Mucosa of rectum (tissue), 2 donors: ENCODE measurements around the gene RAPGEF1.

Experiments
- H3K27ac ChIP-seq, 2 donors: one replicate each; pipeline ENCODE4 v1.7.0; 2013; ENCODE audit warnings: inconsistent platforms in 2 of 2, low read depth in 2 of 2, low read length in 2 of 2
- H3K27me3 ChIP-seq, 2 donors: one replicate each; pipeline ENCODE4 v1.7.0; 2013; ENCODE audit warnings: low read length in 2 of 2; ENCODE audit not compliant: control insufficient read depth in 2 of 2, insufficient read depth in 2 of 2
- H3K36me3 ChIP-seq, 2 donors: one replicate each; pipeline ENCODE4 v1.7.0; 2013; ENCODE audit warnings: low read length in 2 of 2; ENCODE audit not compliant: control insufficient read depth in 2 of 2, insufficient read depth in 2 of 2
- H3K4me1 ChIP-seq, 2 donors: one replicate each; pipeline ENCODE4 v1.7.0; 2013; ENCODE audit warnings: low read length in 2 of 2, mild to moderate bottlenecking in 1 of 2; ENCODE audit not compliant: control insufficient read depth in 2 of 2, insufficient read depth in 2 of 2
- H3K4me3 ChIP-seq, 2 donors: one replicate each; pipeline ENCODE4 v1.7.0; 2013; ENCODE audit warnings: low read length in 2 of 2
- H3K9ac ChIP-seq, 2 donors: one replicate each; pipeline ENCODE4 v1.7.0; 2013; ENCODE audit warnings: low read length in 2 of 2, low read depth in 1 of 2, mild to moderate bottlenecking in 1 of 2
- H3K9me3 ChIP-seq, 2 donors: one replicate each; pipeline ENCODE4 v1.7.0; 2013; ENCODE audit warnings: low read length in 2 of 2; ENCODE audit not compliant: control insufficient read depth in 2 of 2
- donor health status: healthy.
- donor health status: Normal muscosa, but diverticular disease.

RAPGEF1 gene

DNA sequence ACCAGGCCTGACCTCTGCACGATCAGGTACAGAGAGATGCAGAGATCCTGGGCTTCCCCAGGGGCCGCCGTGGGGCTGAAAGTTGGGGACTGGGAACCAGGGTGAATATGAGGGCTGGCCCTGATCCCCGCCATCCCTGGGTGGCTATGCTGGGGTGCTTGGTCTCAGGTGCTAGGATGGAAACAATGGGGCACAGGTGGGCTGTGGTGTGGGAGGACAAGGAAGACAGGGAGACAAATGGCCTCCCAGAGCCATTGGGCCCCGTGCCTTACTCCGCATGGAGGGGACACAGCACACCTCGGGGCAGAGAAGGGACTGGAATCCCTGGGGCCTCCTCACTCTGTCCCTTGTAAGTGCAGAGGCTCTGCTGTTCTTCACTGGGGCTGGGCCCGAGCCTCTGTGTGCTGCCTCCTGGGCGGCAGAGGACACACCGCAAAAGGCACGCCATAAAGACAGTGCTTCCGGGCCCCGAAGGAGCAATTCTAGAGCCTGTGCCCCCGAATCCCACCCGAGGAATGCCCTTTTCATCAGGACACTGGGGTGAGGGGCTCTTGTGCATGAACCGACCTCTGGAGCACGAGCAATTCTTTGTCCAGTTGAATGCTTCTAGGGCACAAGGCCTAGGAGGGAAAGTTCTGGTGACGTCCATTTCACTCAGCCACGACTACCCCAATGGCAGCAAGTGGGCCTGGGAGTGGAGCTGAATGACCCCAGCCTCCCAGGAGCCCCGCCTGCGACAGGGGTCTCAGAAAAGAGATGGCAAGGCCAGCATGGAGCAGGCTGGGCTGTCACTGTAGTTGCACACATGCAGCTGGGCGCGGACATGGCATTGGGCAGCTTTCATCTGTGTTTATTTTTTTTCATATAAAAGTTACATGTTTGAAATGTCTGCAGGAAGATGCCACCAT is 163.7 kb downstream of the RAPGEF1 start:
- H3K27me3 ChIP-seq: no peaks in the 10 kb centered on the region
- H3K27ac ChIP-seq: no peak overlapping the region
- H3K9me3 ChIP-seq: no peaks in the 10 kb centered on the region
- no peaks in the 10 kb centered on the region for H3K4me1 ChIP-seq
- no peak overlapping the region for H3K4me3 ChIP-seq
- H3K36me3 ChIP-seq: peaks cover 23 to 30% of the 10 kb centered on the region in 2 donors
- H3K9ac ChIP-seq: no peak overlapping the region

DNA sequence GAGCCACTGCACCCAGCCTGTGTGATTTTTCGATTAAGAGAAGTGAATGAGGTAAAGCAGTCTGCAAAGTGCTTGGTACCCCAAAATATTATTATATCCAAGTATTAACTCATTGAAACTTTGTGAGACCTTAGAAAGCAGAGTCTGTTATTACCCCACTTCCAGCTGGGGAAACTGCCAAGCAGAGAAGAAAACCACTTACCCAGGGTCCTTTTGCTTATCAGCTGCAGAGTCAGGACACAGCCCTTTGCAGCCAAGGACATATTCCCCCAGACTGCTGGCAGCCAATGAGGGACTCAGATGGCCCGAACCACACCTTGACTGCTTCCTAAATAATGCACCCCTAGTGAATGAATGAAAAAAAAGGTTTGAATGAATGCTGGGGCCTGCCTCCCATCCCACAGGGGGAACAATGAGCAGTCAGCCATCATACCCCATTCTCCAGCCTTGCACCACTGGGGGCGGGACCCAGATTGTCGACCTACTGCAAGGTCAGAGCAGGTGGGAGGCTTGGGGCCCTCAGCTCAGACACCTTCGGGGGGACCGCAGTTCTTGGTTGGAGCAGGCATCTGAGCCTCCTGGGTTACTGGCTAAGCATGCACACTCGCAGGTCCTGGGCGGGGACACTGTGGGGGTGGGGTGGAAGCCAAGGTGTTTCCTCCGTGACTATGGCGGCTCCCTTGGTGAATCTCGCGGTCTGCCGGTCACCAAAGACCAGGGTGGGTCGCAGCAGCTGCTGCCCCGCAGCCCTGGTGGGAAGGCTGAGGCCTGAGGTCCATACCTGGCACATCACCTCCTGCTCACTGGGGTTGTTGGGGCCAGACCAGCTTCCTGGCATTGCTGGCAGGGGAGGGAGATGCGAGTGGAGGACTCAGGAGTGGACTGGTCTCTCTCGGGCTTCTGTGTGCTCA is 164.9 kb downstream of the RAPGEF1 start:
- H3K27me3 ChIP-seq: no peaks in the 10 kb centered on the region
- no peak overlapping the region for H3K4me3 ChIP-seq
- no peak overlapping the region for H3K9ac ChIP-seq
- H3K4me1 ChIP-seq: no peaks in the 10 kb centered on the region
- no peak overlapping the region for H3K27ac ChIP-seq
- H3K36me3 ChIP-seq: peaks cover 16 to 25% of the 10 kb centered on the region in 2 donors
- H3K9me3 ChIP-seq: no peaks in the 10 kb centered on the region

DNA sequence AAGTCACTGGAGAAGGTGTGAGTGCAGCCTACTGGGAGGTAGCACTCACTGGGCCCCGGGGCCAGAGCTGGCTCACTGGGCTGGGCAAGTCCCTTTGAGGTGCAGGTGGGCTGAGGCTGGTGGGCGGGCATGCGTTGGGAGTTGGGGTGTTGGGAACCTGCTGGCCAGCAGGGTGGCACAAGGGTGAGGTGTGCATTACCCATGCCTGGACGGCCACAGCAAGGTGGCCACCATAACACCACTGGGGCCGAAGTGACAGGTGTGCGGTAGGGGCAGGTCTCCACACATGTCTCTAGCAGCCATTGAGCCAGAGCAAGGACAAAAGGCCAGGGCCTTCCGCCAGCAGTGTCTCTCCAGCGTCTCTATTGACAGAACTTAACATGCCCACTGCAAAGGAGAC is 172.0 kb downstream of the RAPGEF1 start:
- no peak overlapping the region for H3K9ac ChIP-seq
- no peaks in the 10 kb centered on the region for H3K9me3 ChIP-seq
- peaks cover 0 to 3% of the 10 kb centered on the region in 2 donors for H3K36me3 ChIP-seq
- H3K27me3 ChIP-seq: no peaks in the 10 kb centered on the region
- no peaks in the 10 kb centered on the region for H3K4me1 ChIP-seq
- H3K27ac ChIP-seq: no peak overlapping the region
- no peak overlapping the region for H3K4me3 ChIP-seq

DNA sequence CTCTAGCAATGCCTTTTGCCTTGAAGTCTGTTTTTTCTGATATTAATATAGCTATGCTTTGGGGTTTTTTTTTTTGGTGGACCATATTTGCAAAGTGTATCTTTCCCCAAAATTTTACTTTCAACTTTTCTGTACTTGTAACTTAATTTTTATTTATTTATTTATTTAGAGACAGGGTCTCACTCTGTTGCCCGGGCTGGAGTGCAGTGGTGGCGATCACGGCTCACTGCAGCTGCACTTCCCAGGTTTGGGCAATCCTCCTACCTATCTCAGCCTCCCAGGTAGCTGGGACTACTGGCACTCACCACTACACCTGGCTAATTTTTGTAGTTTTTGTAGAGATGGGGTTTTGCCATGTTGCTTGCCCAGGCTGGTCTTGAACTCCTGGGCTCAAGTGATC is 173.7 kb downstream of the RAPGEF1 start:
- no peak overlapping the region for H3K9ac ChIP-seq
- peaks cover 0 to 3% of the 10 kb centered on the region in 2 donors for H3K36me3 ChIP-seq
- no peaks in the 10 kb centered on the region for H3K4me1 ChIP-seq
- no peak overlapping the region for H3K4me3 ChIP-seq
- H3K9me3 ChIP-seq: no peaks in the 10 kb centered on the region
- no peak overlapping the region for H3K27ac ChIP-seq
- no peaks in the 10 kb centered on the region for H3K27me3 ChIP-seq

DNA sequence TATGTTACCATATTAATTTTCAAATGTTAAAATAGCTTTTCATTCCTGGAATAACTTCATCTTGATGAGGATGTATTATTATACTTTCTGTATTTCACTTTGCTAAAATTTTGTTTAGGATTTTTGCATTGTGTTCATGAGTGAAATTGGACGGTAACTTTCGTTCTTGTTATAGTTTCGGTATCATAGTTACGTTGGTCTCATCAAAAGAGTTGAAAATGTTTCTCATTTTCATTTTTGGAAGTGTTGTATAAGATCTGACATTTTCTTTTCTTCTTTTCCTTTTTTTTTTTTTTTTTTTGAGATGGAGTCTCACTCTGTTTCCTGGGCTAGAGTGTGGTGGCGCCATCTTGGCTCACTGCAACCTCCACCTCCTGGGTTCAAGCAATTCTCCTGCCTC is 174.5 kb downstream of the RAPGEF1 start:
- H3K9ac ChIP-seq: no peak overlapping the region
- no peak overlapping the region for H3K27ac ChIP-seq
- no peaks in the 10 kb centered on the region for H3K36me3 ChIP-seq
- no peak overlapping the region for H3K4me3 ChIP-seq
- no peaks in the 10 kb centered on the region for H3K27me3 ChIP-seq
- H3K4me1 ChIP-seq: no peaks in the 10 kb centered on the region
- H3K9me3 ChIP-seq: no peaks in the 10 kb centered on the region

DNA sequence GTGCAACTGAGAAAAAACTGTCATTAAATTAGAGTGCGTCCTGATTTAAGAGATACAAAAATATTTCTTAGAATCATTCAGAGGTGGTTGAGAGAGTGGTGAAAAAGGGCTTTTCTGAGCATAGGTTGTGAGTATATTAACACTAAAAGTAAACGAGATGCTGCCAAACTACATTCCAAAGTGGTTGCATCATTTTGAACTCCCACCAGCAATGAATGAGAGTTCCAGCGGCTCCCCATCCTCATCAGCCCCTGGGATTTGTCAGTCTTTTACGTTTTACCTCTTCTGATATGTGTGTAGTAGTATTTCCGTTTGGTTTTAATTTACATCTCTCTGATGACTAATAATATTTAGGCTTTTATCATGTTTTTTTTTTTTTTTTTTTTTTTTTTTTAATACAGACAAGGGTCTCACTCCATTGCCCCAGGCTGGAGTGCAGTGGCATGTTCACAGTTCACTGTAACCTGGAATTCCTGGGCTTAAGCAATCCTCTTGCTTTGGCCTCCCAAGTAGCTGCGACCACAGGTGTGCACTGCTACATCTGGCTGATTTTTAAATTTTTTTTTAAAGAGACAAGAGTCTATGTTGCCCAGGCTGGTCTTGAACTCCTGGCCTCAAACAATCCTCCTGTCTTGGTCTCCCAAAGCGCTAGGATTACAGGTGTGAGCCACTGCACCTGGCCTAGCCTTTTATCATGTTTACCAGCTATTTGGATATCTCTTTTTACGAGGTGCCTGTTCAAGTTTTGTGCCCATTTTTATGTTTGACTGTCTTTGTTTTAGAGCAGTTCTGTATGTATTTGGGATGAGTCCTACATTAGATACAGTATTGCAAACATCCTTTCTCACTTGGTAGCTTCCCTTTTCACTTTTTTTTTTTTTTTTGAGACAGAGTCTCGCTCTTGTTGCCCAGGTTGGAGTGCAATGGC is 177.6 kb downstream of the RAPGEF1 start:
- Histone ChIP-seq H3K27ac (no peak overlapping the region), H3K4me3 (no peak overlapping the region), H3K36me3 (no peaks in the 10 kb centered on the region), H3K9ac (no peak overlapping the region), H3K27me3 (no peaks in the 10 kb centered on the region), H3K4me1 (no peaks in the 10 kb centered on the region), H3K9me3 (no peaks in the 10 kb centered on the region)

DNA sequence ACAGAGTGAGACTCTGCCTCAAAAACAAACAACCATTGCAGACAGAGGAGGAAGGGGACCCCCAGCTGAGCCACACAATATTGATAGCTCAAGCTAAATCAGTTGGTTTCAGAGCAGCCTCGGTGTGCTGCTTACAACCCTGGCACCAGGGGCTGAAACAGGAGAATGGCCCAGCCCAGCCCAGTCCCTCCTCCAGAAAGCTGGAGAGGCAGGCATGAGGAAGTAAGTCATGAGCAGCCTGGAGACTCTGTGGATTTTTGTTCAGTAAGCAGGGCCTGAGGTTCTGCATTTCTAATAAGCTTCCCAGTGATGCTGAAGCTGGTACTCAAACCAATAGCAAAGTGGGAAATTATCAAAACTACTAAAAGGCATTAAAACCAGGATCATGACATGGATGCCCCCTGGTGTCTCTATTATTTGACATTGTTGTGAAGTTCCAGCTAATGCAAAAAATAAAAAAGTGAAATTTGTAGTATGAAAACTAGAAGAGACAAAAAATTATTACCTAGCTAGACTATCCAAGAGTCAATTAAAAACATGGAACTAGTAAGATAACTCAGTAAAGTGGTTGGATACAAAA is 180.4 kb downstream of the RAPGEF1 start:
- Histone ChIP-seq H3K9ac (no peak overlapping the region), H3K36me3 (no peaks in the 10 kb centered on the region)

DNA sequence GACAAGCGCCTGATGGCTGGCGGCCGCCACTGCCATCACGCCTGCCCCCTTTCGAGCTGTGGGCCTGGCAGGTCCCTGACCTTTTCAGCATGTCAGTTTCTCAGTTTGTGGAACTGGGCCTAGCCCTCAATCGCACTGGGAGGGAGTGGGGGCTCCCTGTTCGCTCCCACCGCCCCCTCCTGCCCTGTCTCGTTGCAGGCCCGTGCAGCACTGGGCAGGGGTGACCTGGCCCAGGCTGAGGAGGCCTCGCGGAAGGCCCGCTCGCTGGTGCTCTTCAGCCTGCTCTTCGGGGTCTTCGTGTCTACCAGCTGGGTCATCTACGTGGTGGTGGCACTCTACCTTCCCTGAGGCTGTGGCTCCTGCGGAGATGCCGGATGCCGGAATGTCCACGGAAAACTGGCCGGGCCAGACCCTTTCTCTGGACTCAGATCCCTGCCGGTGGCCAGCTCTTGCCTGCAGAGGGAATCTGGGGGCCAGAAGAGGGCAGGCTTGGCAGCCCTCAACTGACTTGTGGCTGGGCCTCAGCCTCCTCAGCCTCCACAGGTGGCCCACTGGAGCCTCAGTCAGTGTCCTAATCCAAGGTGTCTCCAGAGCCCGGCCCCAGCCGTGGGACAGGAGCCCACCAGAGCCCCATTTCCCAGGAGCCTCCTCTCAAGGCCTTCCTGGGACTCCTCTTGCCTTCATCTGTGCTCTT is 181.9 kb downstream of the RAPGEF1 start:
- H3K27me3 ChIP-seq: peaks cover 0 to 2% of the 10 kb centered on the region in 2 donors
- no peaks in the 10 kb centered on the region for H3K9me3 ChIP-seq
- no peak overlapping the region for H3K4me3 ChIP-seq
- no peak overlapping the region for H3K9ac ChIP-seq
- no peak overlapping the region for H3K27ac ChIP-seq
- no peaks in the 10 kb centered on the region for H3K36me3 ChIP-seq
- H3K4me1 ChIP-seq: no peaks in the 10 kb centered on the region

More for the DNA sequence above, 180.4 kb downstream of the RAPGEF1 start:
- Histone ChIP-seq H3K27ac (no peak overlapping the region), H3K9me3 (no peaks in the 10 kb centered on the region), H3K4me3 (no peak overlapping the region), H3K27me3 (peaks cover 0 to 2% of the 10 kb centered on the region in 2 donors), H3K4me1 (no peaks in the 10 kb centered on the region)
